ENCODE data around the gene DYRK4.

DNA sequence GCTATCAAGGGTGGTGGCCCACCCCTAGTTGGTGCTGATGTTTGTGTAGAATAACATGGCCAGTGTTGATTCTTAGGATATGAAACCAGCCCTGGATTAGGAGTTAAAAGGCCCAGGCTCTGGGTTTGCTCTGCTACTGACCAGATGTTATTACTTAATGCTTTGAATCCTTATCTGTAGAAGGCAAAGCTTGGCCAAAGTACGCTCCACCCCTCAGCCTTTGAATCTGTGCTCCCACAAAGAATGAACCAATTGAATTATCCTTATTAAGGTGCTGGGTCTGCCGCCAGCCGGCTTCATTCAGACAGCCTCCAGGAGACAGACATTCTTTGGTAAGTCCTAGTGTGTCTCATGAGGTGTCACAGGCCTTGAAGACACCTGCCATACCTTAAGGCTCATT is 45.0 kb downstream of the DYRK4 start:
- TF ChIP-seq, protein P1, sequence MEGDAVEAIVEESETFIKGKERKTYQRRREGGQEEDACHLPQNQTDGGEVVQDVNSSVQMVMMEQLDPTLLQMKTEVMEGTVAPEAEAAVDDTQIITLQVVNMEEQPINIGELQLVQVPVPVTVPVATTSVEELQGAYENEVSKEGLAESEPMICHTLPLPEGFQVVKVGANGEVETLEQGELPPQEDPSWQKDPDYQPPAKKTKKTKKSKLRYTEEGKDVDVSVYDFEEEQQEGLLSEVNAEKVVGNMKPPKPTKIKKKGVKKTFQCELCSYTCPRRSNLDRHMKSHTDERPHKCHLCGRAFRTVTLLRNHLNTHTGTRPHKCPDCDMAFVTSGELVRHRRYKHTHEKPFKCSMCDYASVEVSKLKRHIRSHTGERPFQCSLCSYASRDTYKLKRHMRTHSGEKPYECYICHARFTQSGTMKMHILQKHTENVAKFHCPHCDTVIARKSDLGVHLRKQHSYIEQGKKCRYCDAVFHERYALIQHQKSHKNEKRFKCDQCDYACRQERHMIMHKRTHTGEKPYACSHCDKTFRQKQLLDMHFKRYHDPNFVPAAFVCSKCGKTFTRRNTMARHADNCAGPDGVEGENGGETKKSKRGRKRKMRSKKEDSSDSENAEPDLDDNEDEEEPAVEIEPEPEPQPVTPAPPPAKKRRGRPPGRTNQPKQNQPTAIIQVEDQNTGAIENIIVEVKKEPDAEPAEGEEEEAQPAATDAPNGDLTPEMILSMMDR (IDR thresholded peaks at IDR 0.05) = no peak
- no peak for TF ChIP-seq POLR2A (IDR thresholded peaks at IDR 0.05)
